Duodenal mucosa (tissue), 2 donors: ENCODE measurements around the gene TTLL5.

ENCODE experiments used
- H3K27ac ChIP-seq: one replicate; pipeline ENCODE4 v1.7.0; 2013; ENCODE audit warnings: low read depth, low read length
- H3K27me3 ChIP-seq, 2 donors: one replicate each; pipeline ENCODE4 v1.7.0; 2013; ENCODE audit warnings: low read length in 2 of 2, control low read depth in 1 of 2; ENCODE audit not compliant: insufficient read depth in 2 of 2, control insufficient read depth in 1 of 2
- H3K36me3 ChIP-seq, 2 donors: one replicate each; pipeline ENCODE4 v1.7.0; 2013; ENCODE audit warnings: low read length in 2 of 2, control low read depth in 1 of 2; ENCODE audit not compliant: insufficient read depth in 2 of 2, control insufficient read depth in 1 of 2
- H3K4me1 ChIP-seq, 2 donors: one replicate each; pipeline ENCODE4 v1.7.0; 2013; ENCODE audit warnings: low read length in 2 of 2, control low read depth in 1 of 2; ENCODE audit not compliant: insufficient read depth in 2 of 2, control insufficient read depth in 1 of 2
- H3K4me3 ChIP-seq, 2 donors: one replicate each; pipeline ENCODE4 v1.7.0; 2013; ENCODE audit warnings: low read length in 2 of 2, low read depth in 1 of 2
- H3K9ac ChIP-seq, 2 donors: one replicate each; pipeline ENCODE4 v1.7.0; 2013; ENCODE audit warnings: low read length in 2 of 2, low read depth in 1 of 2
- H3K9me3 ChIP-seq, 2 donors: one replicate each; pipeline ENCODE4 v1.7.0; 2013; ENCODE audit warnings: low read length in 2 of 2, control low read depth in 1 of 2; ENCODE audit not compliant: control insufficient read depth in 1 of 2

The TTLL5 gene

GRCh38 chr14:75854111-75854799, 193.2 kb downstream of the TTLL5 start:
- Histone ChIP-seq H3K4me3 (no peak overlapping the region), H3K36me3 (no peaks in the 10 kb centered on the region), H3K27ac (no peak overlapping the region), H3K9ac (no peak overlapping the region), H3K27me3 (no peaks in the 10 kb centered on the region), H3K9me3 (no peaks in the 10 kb centered on the region), H3K4me1 (no peaks in the 10 kb centered on the region)

GRCh38 chr14:75857199-75857598, 196.2 kb downstream of the TTLL5 start:
- no peaks in the 10 kb centered on the region for H3K36me3 ChIP-seq
- peaks cover 0 to 3% of the 10 kb centered on the region in 2 donors for H3K4me1 ChIP-seq
- H3K9me3 ChIP-seq = no peaks in the 10 kb centered on the region
- H3K4me3 ChIP-seq = no peak overlapping the region
- H3K27ac ChIP-seq = no peak overlapping the region
- no peak overlapping the region for H3K9ac ChIP-seq
- no peaks in the 10 kb centered on the region for H3K27me3 ChIP-seq

GRCh38 chr14:75858362-75858761, 197.3 kb downstream of the TTLL5 start:
- no peak overlapping the region for H3K4me3 ChIP-seq
- H3K27me3 ChIP-seq = no peaks in the 10 kb centered on the region
- H3K4me1 ChIP-seq = peaks cover 0 to 3% of the 10 kb centered on the region in 2 donors
- no peaks in the 10 kb centered on the region for H3K36me3 ChIP-seq
- no peak overlapping the region for H3K9ac ChIP-seq
- no peaks in the 10 kb centered on the region for H3K9me3 ChIP-seq
- no peak overlapping the region for H3K27ac ChIP-seq

- no peaks in the 10 kb centered on the region for H3K27me3 ChIP-seq
- no peak overlapping the region for H3K9ac ChIP-seq
- peaks cover 0 to 3% of the 10 kb centered on the region in 2 donors for H3K36me3 ChIP-seq
- peaks cover 0 to 3% of the 10 kb centered on the region in 2 donors for H3K4me1 ChIP-seq
- H3K27ac ChIP-seq = no peak overlapping the region
- H3K4me3 ChIP-seq = no peak overlapping the region
- H3K9me3 ChIP-seq = no peaks in the 10 kb centered on the region
Observed at GRCh38 chr14:75859746-75860145, 198.7 kb downstream of the TTLL5 start.

- no peaks in the 10 kb centered on the region for H3K9me3 ChIP-seq
- no peak overlapping the region for H3K27ac ChIP-seq
- H3K4me3 ChIP-seq = no peak overlapping the region
- peaks cover 0 to 3% of the 10 kb centered on the region in 2 donors for H3K4me1 ChIP-seq
- H3K9ac ChIP-seq = no peak overlapping the region
- no peaks in the 10 kb centered on the region for H3K27me3 ChIP-seq
- peaks cover 0 to 3% of the 10 kb centered on the region in 2 donors for H3K36me3 ChIP-seq
Observed at GRCh38 chr14:75860561-75861160, 199.6 kb downstream of the TTLL5 start.

- peaks cover 0 to 3% of the 10 kb centered on the region in 2 donors for H3K4me1 ChIP-seq
- no peaks in the 10 kb centered on the region for H3K27me3 ChIP-seq
- H3K36me3 ChIP-seq = peaks cover 0 to 3% of the 10 kb centered on the region in 2 donors
- no peaks in the 10 kb centered on the region for H3K9me3 ChIP-seq
- no peak overlapping the region for H3K4me3 ChIP-seq
- H3K9ac ChIP-seq = no peak overlapping the region
- H3K27ac ChIP-seq = no peak overlapping the region
Observed at GRCh38 chr14:75861161-75861621, 200.1 kb downstream of the TTLL5 start.

- Histone ChIP-seq H3K4me1 (peaks cover 0 to 3% of the 10 kb centered on the region in 2 donors), H3K9me3 (no peaks in the 10 kb centered on the region), H3K27me3 (no peaks in the 10 kb centered on the region), H3K27ac (no peak overlapping the region), H3K36me3 (peaks cover 0 to 3% of the 10 kb centered on the region in 2 donors), H3K9ac (no peak overlapping the region), H3K4me3 (no peak overlapping the region)
Observed at GRCh38 chr14:75863221-75863620, 202.2 kb downstream of the TTLL5 start.

GRCh38 chr14:75864352-75864751, 203.3 kb downstream of the TTLL5 start:
- Histone ChIP-seq H3K4me3 (no peak overlapping the region), H3K4me1 (peaks cover 3 to 4% of the 10 kb centered on the region in 2 donors), H3K9ac (no peak overlapping the region), H3K27me3 (no peaks in the 10 kb centered on the region), H3K36me3 (peaks cover 3 to 5% of the 10 kb centered on the region in 2 donors), H3K27ac (no peak overlapping the region), H3K9me3 (no peaks in the 10 kb centered on the region)

- no peak overlapping the region for H3K9ac ChIP-seq
- no peak overlapping the region for H3K4me3 ChIP-seq
- H3K36me3 ChIP-seq = peaks cover 3 to 5% of the 10 kb centered on the region in 2 donors
- no peaks in the 10 kb centered on the region for H3K9me3 ChIP-seq
- H3K27ac ChIP-seq = no peak overlapping the region
- peaks cover under 1 to 4% of the 10 kb centered on the region in 2 donors for H3K4me1 ChIP-seq
- no peaks in the 10 kb centered on the region for H3K27me3 ChIP-seq
Observed at GRCh38 chr14:75865531-75865930, 204.5 kb downstream of the TTLL5 start.

- H3K4me1 ChIP-seq = peaks cover 0 to 11% of the 10 kb centered on the region in 2 donors
- H3K9ac ChIP-seq = no peak overlapping the region
- peaks cover 3 to 5% of the 10 kb centered on the region in 2 donors for H3K36me3 ChIP-seq
- H3K9me3 ChIP-seq = no peaks in the 10 kb centered on the region
- no peaks in the 10 kb centered on the region for H3K27me3 ChIP-seq
- no peak overlapping the region for H3K27ac ChIP-seq
- no peak overlapping the region for H3K4me3 ChIP-seq
Observed at GRCh38 chr14:75866970-75867369, 205.9 kb downstream of the TTLL5 start.
